Upper lobe of right lung (tissue), 1 donor: ENCODE results near the gene BEST4. TPM values are rescaled to one million over a fixed set of nuclear protein-coding genes. Genes with fewer than 3 reads are reported as not detected.
A peak's percentile ranks its signal among the peaks of the same experiment; 100 is the strongest.
"Not testable (repeated sequence)": the region's sequence is repeated elsewhere in the genome, so short reads cannot be mapped to it uniquely, and the experiment has no call there.

Experiments
- ATAC-seq: fragments of 200-7000 bp; cut with Tn5 transposase; one replicate; pipeline ENCODE4 v1.9.1; 2020; ENCODE audit warnings: mild to moderate bottlenecking, moderate library complexity
- DNase-seq: peaks from one replicate; pipeline ENCODE4 v3.0.0-alpha.2; 2020
- H3K27ac ChIP-seq: fragments of 200-600 bp; one replicate; pipeline ENCODE4 v1.8.0; 2022
- H3K27me3 ChIP-seq: fragments of 200-600 bp; one replicate; pipeline ENCODE4 v1.8.0; 2022; ENCODE audit warnings: mild to moderate bottlenecking
- H3K36me3 ChIP-seq: fragments of 200-600 bp; one replicate; pipeline ENCODE4 v1.8.0; 2022
- H3K4me1 ChIP-seq: fragments of 200-600 bp; one replicate; pipeline ENCODE4 v1.8.0; 2022
- H3K4me3 ChIP-seq: fragments of 200-600 bp; one replicate; pipeline ENCODE4 v1.8.0; 2022; ENCODE audit warnings: mild to moderate bottlenecking
- H3K9me3 ChIP-seq: fragments of 200-600 bp; one replicate; pipeline ENCODE4 v1.8.0; 2022
- intact Hi-C: fragments of 100-400 bp; cut with DNase I; formaldehyde crosslinking; loops from one replicate; pipeline ENCODE4 v1.11.0; 2022
- total RNA-seq: library from RNA; stranded (reverse); fragmentation: NEBNext Ultra II Directional; extraction: Animal tissue kit (Norgen Biotek cat#: 25700); gene quantifications from one replicate; pipeline ENCODE4 v1.2.1, GENCODE V29; 2021
- TF ChIP-seq, protein P1 (sequence below): fragments of 200-600 bp; IDR thresholded peaks from one replicate; pipeline ENCODE4 v1.8.0; 2022; ENCODE audit warnings: antibody characterized with exemption
- donor health status: DM: no; HTN: yes; CAD: no; lungs with severe emphysema.

Gene BEST4
- total RNA-seq, 1 donor from 2014 or later, result not detected

DNA sequence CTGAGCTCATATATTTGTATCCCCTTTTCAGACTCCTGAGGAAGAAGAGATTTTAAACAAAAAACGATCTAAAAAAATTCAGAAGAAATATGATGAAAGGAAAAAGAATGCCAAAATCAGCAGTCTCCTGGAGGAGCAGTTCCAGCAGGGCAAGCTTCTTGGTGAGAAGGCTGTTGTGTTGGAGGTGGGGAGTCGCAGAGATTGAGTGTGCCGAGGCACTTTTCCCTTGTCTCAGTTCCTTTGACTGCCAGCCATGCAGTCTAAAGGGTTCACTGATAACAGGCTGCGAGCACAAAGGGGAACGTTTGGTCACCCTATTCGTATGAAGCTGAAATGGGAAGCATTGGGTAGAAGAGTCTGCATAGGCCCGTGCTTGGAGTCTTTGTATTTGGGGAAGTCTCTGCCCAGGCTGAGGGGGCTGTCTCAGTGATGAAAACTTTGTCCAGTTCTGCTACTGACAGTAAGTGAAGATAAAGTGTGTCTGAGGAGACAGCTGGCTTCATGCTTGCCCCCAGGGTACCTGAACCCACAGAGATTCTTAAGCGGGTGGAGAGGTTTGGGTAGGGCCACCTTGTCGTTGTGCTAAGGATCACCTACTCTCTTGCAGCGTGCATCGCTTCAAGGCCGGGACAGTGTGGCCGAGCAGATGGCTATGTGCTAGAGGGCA, 9.9 kb downstream of the BEST4 start:
- H3K4me1 ChIP-seq, result peaks cover 26% of the 10 kb centered on the region
- DNase-seq (no peak), ATAC-seq (no peak)
- peaks cover 48% of the 10 kb centered on the region for H3K36me3 ChIP-seq
- no peak overlapping the region for H3K4me3 ChIP-seq
- TF ChIP-seq, protein P1, sequence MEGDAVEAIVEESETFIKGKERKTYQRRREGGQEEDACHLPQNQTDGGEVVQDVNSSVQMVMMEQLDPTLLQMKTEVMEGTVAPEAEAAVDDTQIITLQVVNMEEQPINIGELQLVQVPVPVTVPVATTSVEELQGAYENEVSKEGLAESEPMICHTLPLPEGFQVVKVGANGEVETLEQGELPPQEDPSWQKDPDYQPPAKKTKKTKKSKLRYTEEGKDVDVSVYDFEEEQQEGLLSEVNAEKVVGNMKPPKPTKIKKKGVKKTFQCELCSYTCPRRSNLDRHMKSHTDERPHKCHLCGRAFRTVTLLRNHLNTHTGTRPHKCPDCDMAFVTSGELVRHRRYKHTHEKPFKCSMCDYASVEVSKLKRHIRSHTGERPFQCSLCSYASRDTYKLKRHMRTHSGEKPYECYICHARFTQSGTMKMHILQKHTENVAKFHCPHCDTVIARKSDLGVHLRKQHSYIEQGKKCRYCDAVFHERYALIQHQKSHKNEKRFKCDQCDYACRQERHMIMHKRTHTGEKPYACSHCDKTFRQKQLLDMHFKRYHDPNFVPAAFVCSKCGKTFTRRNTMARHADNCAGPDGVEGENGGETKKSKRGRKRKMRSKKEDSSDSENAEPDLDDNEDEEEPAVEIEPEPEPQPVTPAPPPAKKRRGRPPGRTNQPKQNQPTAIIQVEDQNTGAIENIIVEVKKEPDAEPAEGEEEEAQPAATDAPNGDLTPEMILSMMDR, result no peak
- no peak overlapping the region for H3K27ac ChIP-seq
- no peaks in the 10 kb centered on the region for H3K27me3 ChIP-seq
- intact Hi-C loops, result no loop called here
- no peaks in the 10 kb centered on the region for H3K9me3 ChIP-seq

DNA sequence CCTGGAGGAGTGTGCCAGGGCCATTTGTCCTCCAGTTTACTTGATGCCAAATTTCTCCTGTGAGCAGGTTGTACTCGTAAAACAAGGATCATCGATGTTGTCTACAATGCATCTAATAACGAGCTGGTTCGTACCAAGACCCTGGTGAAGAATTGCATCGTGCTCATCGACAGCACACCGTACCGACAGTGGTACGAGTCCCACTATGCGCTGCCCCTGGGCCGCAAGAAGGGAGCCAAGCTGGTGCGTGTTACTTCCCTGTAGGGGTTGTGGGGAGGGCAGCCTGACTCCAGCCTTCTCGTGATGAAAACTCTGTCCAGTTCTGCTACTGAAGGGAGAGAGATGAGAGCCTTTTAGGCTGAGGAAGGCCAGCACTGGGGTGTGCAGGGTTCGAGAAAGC, 10.4 kb downstream of the BEST4 start:
- peaks cover 48% of the 10 kb centered on the region for H3K36me3 ChIP-seq
- DNase-seq, result no peak
- no peaks in the 10 kb centered on the region for H3K27me3 ChIP-seq
- peaks cover 26% of the 10 kb centered on the region for H3K4me1 ChIP-seq
- H3K9me3 ChIP-seq, result no peaks in the 10 kb centered on the region
- intact Hi-C loops, result no loop called here
- H3K27ac ChIP-seq, result peak overlapping the region; percentile 1
- ATAC-seq, result no peak
- H3K4me3 ChIP-seq, result no peak overlapping the region
- TF ChIP-seq, protein P1, result no peak

DNA sequence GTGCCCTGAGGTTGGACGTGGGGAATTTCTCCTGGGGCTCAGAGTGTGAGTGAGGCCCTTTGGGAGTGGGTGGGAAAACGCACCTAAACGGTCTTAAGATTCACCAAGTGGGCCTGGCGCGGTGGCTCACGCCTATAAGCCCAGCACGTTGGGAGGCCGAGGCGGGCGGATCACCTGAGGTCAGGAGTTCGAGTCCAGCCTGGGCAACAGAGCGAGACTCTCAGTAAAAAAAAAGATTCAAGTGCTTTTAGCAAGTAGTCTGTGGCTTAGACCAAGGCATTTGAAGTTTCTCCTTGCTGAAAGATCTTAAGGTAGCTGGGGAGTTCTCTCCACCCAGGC, 11.3 kb downstream of the BEST4 start:
- intact Hi-C loops, result no loop called here
- no peaks in the 10 kb centered on the region for H3K9me3 ChIP-seq
- peaks cover 48% of the 10 kb centered on the region for H3K36me3 ChIP-seq
- peak overlapping the region; percentile 79 for H3K4me3 ChIP-seq
- H3K4me1 ChIP-seq, result peaks cover 26% of the 10 kb centered on the region
- no peaks in the 10 kb centered on the region for H3K27me3 ChIP-seq
- H3K27ac ChIP-seq, result peak overlapping the region; percentile 98
- DNase-seq (no peak), ATAC-seq (no peak)
- TF ChIP-seq, protein P1, result no peak

DNA sequence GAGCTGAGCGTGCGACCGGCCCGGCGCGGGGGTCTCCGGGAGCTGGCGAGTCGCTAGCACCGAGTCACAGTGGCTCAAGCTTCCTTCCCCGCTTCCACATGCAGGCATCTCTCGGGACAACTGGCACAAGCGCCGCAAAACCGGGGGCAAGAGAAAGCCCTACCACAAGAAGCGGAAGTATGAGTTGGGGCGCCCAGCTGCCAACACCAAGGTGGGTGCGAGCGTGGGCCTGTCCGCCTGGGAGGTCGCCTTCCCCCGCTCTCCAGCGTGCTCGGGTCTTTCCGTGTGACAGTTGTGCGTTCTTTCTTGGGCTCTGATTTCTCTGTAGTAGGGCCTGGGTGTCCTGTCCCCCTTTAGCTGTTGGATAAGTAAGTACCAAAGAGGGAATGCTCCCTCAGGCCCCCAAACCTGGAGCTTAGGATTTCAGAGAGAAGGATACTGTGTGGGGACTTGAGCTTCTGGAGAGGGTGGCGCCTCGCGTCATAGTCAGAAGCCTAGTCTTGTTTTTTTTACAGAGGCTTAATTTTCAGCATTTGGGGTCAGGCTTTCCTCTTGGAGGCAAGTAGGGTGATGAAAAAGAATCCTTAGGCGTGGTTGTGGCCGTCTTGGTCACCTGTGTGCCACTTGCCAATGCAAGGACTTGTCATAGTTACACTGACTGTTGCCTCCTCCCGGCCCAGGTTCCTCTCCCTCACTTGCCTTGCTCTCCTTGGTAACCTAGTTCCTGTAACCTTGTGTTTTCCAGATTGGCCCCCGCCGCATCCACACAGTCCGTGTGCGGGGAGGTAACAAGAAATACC, 11.8 kb downstream of the BEST4 start:
- DNase-seq, result no peak
- H3K27me3 ChIP-seq, result no peaks in the 10 kb centered on the region
- peak overlapping the region; percentile 79 for H3K4me3 ChIP-seq
- H3K27ac ChIP-seq, result peak overlapping the region; percentile 98
- H3K36me3 ChIP-seq, result peaks cover 43% of the 10 kb centered on the region
- TF ChIP-seq, protein P1, result no peak
- intact Hi-C loops, result no loop called here
- ATAC-seq, result peak; percentile 26
- H3K9me3 ChIP-seq, result no peaks in the 10 kb centered on the region
- H3K4me1 ChIP-seq, result peaks cover 26% of the 10 kb centered on the region

DNA sequence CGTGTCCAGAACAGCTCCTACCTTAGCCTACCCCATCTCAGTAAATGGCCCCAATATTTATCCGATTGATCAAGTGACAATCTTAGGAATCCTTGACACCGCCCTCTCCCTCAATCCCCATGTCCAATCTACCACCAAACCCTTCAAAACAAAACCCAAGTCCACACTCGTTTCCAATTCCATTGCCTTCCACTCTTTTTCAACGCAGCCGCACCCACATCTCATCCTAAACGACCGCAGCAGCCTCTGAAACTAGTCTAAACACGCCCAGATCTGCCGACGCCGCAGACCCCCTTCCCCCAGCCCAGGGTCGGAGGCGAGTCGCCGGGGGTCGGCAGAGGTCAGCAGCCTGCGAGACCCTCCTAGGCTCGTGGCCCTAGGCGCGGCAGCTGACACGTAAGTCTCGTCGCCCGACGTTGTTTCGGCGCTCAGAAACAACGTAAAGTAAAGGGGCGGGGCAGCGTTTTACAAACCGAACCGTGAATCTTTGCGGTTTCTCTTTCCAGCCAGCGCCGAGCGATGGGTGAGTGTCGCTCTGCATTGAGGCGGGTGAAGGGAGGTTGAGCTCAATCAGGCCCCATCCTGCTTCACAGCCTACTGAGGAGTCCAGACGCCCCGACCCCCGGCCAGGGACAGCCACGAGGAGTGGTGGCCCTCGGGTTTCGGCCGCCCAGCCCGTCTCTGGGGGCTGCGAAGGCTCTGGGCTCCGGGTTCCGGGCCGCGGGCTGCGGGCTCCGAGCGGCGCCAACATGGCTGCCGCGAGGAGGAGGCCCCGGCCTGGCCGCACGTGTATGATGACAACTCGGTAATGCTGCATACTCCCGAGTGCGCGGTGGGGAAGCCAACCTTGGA, 12.7 kb downstream of the BEST4 start, which contains the start of gene RPS8:
Gene RPS8 (plus strand): TSS at position 463 of the 852 bp plus-strand sequence. CDS start 57 bp downstream, at position 520.
- Histone ChIP-seq H3K4me3 (peak within 1 kb of the TSS; percentile 79), H3K4me1 (peaks cover 26% of the 10 kb centered on the region), H3K27me3 (no peaks in the 10 kb centered on the region), H3K9me3 (no peaks in the 10 kb centered on the region), H3K36me3 (peaks cover 36% of the 10 kb centered on the region), H3K27ac (peak within 1 kb of the TSS; percentile 98)
- ATAC-seq (peak; percentile 96), DNase-seq (peak; percentile 94)
- TF ChIP-seq, protein P1, result no peak
- intact Hi-C loops, result no loop called here

DNA sequence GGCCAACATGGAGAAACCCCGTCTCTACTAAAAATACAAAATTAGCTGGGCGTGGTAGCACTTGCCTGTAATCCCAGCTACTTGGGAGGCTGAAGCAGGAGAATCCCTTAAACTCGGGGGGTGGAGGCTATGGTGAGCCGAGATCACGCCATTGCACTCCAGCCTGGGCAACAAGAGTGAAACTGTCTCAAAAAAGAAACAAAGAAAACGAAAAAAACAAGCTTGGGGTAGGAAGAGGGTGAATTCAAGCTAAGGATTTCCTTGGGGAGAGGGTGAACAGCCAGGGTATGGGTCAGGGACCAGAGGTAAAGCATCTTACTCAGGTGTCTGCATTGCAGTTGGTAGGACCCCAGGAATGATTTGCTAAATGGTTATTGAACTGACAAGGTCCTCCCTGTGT, 21.5 kb downstream of the BEST4 start:
- H3K4me3 ChIP-seq, intact Hi-C loops, H3K36me3 ChIP-seq, H3K9me3 ChIP-seq, DNase-seq, ATAC-seq, H3K27ac ChIP-seq, H3K27me3 ChIP-seq, H3K4me1 ChIP-seq: not testable (repeated sequence)
